ENCODE data around the gene LOXL4. TPM values are rescaled to one million over a fixed set of nuclear protein-coding genes. Genes with fewer than 3 reads are reported as not detected.
"Not testable (repeated sequence)": the region's sequence is repeated elsewhere in the genome, so short reads cannot be mapped to it uniquely, and the experiment has no call there.

LOXL4 gene
- total RNA-seq, 4 donors from 2014 or later: 1.9 to 6.4 (median 2.8) TPM

DNA sequence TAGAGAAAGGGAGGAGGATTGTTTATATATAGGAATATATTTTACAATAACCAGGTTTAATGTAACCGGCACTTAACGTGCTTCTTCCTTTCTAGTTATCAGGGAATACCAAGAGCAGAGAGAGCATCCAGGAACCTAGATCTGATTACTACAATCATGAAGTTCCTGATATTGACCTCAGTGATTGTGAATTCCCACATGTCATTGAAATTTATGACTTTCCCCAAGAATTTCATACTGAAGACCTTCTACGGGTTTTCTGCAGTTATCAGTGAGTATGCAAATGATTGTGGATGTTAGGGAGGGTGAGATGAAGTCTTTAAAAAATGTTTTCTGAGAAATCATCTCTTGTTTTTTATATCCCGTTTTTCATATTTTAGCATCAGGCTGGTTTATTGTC, 36.6 kb downstream of the LOXL4 start:
- Histone ChIP-seq H3K9me3 (peaks cover 0 to 5% of the 10 kb centered on the region in 2 donors), H3K36me3 (peaks cover 0 to 27% (median 7%) of the 10 kb centered on the region in 4 donors), H3K4me3 (no peak overlapping the region), H3K4me1 (no peaks in the 10 kb centered on the region), H3K27me3 (no peaks in the 10 kb centered on the region), H3K27ac (no peak overlapping the region)
- intact Hi-C loops (cut with DNase I; ENCODE audit: low total_unique reads): no loop called here
- TF ChIP-seq POLR2A (IDR thresholded peaks at IDR 0.05): no peak
- TF ChIP-seq, protein P1, sequence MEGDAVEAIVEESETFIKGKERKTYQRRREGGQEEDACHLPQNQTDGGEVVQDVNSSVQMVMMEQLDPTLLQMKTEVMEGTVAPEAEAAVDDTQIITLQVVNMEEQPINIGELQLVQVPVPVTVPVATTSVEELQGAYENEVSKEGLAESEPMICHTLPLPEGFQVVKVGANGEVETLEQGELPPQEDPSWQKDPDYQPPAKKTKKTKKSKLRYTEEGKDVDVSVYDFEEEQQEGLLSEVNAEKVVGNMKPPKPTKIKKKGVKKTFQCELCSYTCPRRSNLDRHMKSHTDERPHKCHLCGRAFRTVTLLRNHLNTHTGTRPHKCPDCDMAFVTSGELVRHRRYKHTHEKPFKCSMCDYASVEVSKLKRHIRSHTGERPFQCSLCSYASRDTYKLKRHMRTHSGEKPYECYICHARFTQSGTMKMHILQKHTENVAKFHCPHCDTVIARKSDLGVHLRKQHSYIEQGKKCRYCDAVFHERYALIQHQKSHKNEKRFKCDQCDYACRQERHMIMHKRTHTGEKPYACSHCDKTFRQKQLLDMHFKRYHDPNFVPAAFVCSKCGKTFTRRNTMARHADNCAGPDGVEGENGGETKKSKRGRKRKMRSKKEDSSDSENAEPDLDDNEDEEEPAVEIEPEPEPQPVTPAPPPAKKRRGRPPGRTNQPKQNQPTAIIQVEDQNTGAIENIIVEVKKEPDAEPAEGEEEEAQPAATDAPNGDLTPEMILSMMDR (IDR thresholded peaks at IDR 0.05): no peak
- TF ChIP-seq POLR2AphosphoS5 (IDR thresholded peaks at IDR 0.05): no peak
- TF ChIP-seq EP300 (IDR thresholded peaks at IDR 0.05; ENCODE audit: low read depth): no peak
- no peak for DNase-seq
- in situ Hi-C loops (cut with MboI; ENCODE audit: low pct_ligation_motif_present in 1 of 4, low pct_unique_long_range_greater_than_20kb in 1 of 4, low sequenced_read_pairs in 3 of 4): no loop called here
- 87 to 94% methylated on average over 4 of the region's 4 CpGs for WGBS, 2 donors (ENCODE audit: low coverage in 1 of 2)

DNA sequence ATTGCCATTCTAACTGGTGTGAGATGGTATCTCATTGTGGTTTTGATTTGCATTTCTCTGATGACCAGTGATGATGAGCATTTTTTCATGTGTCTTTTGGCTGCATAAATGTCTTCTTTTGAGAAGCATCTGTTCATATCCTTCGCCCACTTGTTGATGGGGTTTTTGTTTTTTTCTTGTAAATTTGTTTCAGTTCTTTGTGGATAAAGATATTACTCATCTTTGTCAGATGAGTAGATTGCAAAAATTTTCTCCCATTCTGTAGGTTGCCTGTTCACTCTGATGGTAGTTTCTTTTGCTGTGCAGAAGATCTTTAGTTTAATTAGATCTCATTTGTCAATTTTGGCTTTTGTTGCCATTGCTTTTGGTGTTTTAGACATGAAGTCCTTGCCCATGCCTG, 39.7 kb downstream of the LOXL4 start:
- WGBS, 2 donors (ENCODE audit: low coverage in 1 of 2): 88 to 91% methylated on average over 1 of the region's 1 CpG

DNA sequence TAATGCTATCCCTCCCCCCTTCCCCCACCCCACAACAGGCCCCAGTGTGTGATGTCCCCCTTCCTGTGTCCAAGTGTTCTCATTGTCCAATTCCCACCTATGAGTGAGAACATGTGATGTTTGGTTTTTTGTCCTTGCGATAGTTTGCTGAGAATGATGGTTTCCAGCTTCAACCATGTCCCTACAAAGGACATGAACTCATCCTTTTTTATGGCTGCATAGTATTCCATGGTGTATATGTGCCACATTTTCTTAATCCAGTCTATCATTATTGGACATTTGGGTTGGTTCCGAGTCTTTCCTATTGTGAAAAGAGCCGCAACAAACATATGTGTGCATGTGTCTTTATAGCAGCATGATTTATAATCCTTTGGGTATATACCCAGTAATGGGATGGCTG, 40.3 kb downstream of the LOXL4 start:
- WGBS, 2 donors (ENCODE audit: low coverage in 1 of 2): 97 to 100% methylated on average over 2 to 3 of the region's 3 CpGs

More for the DNA sequence above, 39.7 kb downstream of the LOXL4 start:
- intact Hi-C loops (cut with DNase I; ENCODE audit: low total_unique reads); H3K27me3 ChIP-seq; H3K27ac ChIP-seq; H3K9me3 ChIP-seq; in situ Hi-C loops (cut with MboI; ENCODE audit: low pct_ligation_motif_present in 1 of 4, low pct_unique_long_range_greater_than_20kb in 1 of 4, low sequenced_read_pairs in 3 of 4); H3K4me3 ChIP-seq; H3K36me3 ChIP-seq; H3K4me1 ChIP-seq; DNase-seq: not testable (repeated sequence)

DNA sequence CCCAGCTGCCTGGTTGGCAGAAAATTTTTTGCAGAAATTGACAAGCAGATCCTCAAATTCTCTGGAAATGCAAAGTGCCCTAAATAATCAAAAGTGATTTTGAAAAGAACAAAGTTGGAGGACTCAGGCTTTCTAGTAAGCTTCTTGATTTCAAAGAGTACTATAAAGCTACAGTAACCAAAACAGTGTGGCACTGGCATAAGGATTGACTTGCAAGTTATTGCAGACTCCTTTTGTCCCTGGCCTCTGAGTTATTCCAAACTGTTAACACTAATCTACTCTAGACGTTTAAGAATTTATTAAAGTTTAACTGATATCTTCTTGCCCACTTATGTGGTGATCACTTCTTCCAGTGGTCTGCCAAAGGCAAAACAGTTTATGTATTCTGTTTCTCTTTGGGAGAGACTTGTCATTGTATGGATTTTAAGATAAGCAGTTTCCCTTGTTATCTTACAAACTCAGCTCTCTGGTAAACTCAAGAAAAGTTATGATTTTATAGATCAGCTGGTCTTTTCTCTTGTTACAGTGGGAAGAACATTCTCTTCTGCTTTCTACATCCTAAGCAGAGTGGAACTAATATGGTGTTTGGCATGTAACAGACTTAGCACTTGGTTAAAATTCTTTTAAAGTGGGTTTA, 41.4 kb downstream of the LOXL4 start:
- TF ChIP-seq, protein P1 (IDR thresholded peaks at IDR 0.05): no peak
- TF ChIP-seq EP300 (IDR thresholded peaks at IDR 0.05; ENCODE audit: low read depth): no peak
- no peak for TF ChIP-seq POLR2A (IDR thresholded peaks at IDR 0.05)
- no peak for TF ChIP-seq POLR2AphosphoS5 (IDR thresholded peaks at IDR 0.05)
- in situ Hi-C loops (cut with MboI; ENCODE audit: low pct_ligation_motif_present in 1 of 4, low pct_unique_long_range_greater_than_20kb in 1 of 4, low sequenced_read_pairs in 3 of 4) (no loop called here), intact Hi-C loops (cut with DNase I; ENCODE audit: low total_unique reads) (no loop called here)
- Histone ChIP-seq H3K4me3 (no peak overlapping the region), H3K27ac (no peak overlapping the region), H3K36me3 (peaks cover 0 to 3% (median 0%) of the 10 kb centered on the region in 4 donors), H3K9me3 (peaks cover 0 to 7% of the 10 kb centered on the region in 2 donors), H3K27me3 (no peaks in the 10 kb centered on the region), H3K4me1 (peaks cover 0 to 5% (median 0%) of the 10 kb centered on the region in 4 donors)
- DNase-seq: no peak
- 72 to 86% methylated on average over 1 of the region's 1 CpG for WGBS, 2 donors (ENCODE audit: low coverage in 1 of 2)

More for the DNA sequence above, 40.3 kb downstream of the LOXL4 start:
- H3K36me3 ChIP-seq; H3K27ac ChIP-seq; intact Hi-C loops (cut with DNase I; ENCODE audit: low total_unique reads); DNase-seq; H3K4me1 ChIP-seq; in situ Hi-C loops (cut with MboI; ENCODE audit: low pct_ligation_motif_present in 1 of 4, low pct_unique_long_range_greater_than_20kb in 1 of 4, low sequenced_read_pairs in 3 of 4); H3K9me3 ChIP-seq; H3K27me3 ChIP-seq; H3K4me3 ChIP-seq: not testable (repeated sequence)

DNA sequence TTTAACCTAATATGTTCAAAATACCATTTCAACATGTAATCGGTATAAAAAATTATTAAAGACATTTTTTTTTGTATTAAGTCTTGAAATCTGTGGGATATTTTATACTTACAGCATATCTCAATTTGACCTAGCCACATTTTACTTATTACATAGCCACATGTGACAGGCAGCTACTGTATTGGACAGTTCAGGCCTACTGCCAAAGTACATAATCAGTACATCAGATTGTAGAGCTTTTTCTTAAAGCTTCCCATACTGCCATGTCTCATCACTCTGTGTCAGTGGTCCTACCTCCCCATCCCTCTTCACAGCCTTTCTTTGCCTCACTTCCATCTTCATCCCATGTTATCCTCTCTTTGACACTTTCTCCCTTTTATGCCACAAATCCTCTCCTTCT, 43.0 kb downstream of the LOXL4 start:
- Histone ChIP-seq H3K27me3 (no peaks in the 10 kb centered on the region), H3K36me3 (no peaks in the 10 kb centered on the region), H3K9me3 (peaks cover 0 to 8% of the 10 kb centered on the region in 2 donors), H3K4me3 (no peak overlapping the region), H3K27ac (no peak overlapping the region), H3K4me1 (peaks cover 0 to 5% (median 0%) of the 10 kb centered on the region in 4 donors)
- intact Hi-C loops (cut with DNase I; ENCODE audit: low total_unique reads) (no loop called here), in situ Hi-C loops (cut with MboI; ENCODE audit: low pct_ligation_motif_present in 1 of 4, low pct_unique_long_range_greater_than_20kb in 1 of 4, low sequenced_read_pairs in 3 of 4) (no loop called here)
- DNase-seq: no peak
- TF ChIP-seq EP300 (IDR thresholded peaks at IDR 0.05; ENCODE audit: low read depth) (no peak), POLR2A (IDR thresholded peaks at IDR 0.05) (no peak), POLR2AphosphoS5 (IDR thresholded peaks at IDR 0.05) (no peak)
- TF ChIP-seq, protein P1 (IDR thresholded peaks at IDR 0.05): no peak
- 91% methylated on average over 1 of the region's 1 CpG for WGBS, 2 donors (ENCODE audit: low coverage in 1 of 2)

Data from transverse colon (tissue), 4 donors.